NT2/D1 (cell line): ENCODE results near the gene IRAK3.

ENCODE experiments used
- DNase-seq: peaks from one replicate; pipeline ENCODE4 v3.0.0-alpha.2; 2011; ENCODE audit warnings: low read depth, low spot score
- H3K27me3 ChIP-seq: 2 replicates; pipeline ENCODE4 v1.6.0; 2011; ENCODE audit warnings: mild to moderate bottlenecking; ENCODE audit not compliant: insufficient read length, insufficient read depth
- H3K36me3 ChIP-seq: 2 replicates; pipeline ENCODE4 v1.6.1; 2011; ENCODE audit warnings: mild to moderate bottlenecking, low read length, mixed read lengths; ENCODE audit not compliant: insufficient read depth, insufficient read length
- H3K4me1 ChIP-seq: 2 replicates; pipeline ENCODE4 v1.5.1; 2011; ENCODE audit not compliant: insufficient read depth, insufficient read length
- H3K4me3 ChIP-seq: 2 replicates; pipeline ENCODE4 v1.5.1; 2011; ENCODE audit warnings: low read depth; ENCODE audit not compliant: insufficient read length
- H3K9ac ChIP-seq: 2 replicates; pipeline ENCODE4 v1.6.0; 2011; ENCODE audit warnings: low read depth; ENCODE audit not compliant: insufficient read length
- H3K9me3 ChIP-seq: 2 replicates; pipeline ENCODE4 v1.5.1; 2011; ENCODE audit warnings: mild to moderate bottlenecking, low read length; ENCODE audit not compliant: insufficient read depth
- SUZ12 ChIP-seq: IDR thresholded peaks from 2 replicates; pipeline ENCODE4 v1.6.1; 2011; ENCODE audit not compliant: insufficient read length, insufficient read depth; ENCODE audit errors: extremely low read depth
- YY1 ChIP-seq: IDR thresholded peaks from 2 replicates; pipeline ENCODE4 v1.6.1; 2011; ENCODE audit not compliant: insufficient read length, insufficient read depth
- ZNF274 ChIP-seq: IDR thresholded peaks from 2 replicates; pipeline ENCODE4 v1.6.1; 2011; ENCODE audit warnings: mild to moderate bottlenecking, low read depth, low read length

The IRAK3 gene, protein sequence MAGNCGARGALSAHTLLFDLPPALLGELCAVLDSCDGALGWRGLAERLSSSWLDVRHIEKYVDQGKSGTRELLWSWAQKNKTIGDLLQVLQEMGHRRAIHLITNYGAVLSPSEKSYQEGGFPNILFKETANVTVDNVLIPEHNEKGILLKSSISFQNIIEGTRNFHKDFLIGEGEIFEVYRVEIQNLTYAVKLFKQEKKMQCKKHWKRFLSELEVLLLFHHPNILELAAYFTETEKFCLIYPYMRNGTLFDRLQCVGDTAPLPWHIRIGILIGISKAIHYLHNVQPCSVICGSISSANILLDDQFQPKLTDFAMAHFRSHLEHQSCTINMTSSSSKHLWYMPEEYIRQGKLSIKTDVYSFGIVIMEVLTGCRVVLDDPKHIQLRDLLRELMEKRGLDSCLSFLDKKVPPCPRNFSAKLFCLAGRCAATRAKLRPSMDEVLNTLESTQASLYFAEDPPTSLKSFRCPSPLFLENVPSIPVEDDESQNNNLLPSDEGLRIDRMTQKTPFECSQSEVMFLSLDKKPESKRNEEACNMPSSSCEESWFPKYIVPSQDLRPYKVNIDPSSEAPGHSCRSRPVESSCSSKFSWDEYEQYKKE

DNA sequence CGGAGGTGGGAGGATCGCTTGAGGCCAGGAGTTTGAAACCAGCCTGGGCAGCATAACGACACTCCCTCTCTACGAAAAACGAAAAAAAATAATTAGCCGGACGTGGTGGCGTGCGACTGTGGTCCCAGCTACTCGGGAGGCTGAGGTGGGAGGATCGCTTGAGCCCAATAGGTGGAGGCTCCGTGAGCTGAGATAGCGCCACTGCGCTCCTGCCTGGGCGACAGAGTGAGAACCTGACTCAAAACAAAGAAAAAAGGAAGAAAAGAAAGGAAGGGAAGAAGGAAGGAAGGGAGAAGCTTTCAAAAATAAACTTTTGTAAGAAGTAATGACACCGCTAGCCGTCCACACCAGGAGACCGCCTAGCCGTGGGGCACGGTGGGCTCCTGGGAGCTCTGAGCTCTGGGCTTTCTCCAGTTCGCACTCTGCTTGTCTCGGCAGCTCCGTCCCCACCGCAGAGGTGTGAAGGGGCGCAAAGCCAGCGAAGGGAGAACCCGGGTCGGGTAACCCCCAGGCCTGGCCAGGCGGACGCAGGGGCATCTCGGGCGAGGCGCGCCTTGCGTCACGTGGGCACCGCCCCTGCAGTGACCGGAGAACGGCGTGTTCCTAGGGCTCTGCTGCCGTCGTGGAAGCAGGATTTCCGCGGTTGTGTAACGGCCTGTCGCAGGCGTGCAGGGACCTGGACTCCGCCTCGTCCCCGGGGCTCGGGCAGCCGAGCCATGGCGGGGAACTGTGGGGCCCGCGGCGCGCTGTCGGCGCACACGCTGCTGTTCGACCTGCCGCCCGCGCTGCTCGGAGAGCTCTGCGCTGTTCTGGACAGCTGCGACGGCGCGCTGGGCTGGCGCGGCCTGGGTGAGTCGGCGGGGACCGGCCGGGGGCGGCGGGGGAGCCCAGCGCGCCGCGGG lies at the start of gene IRAK3:
Gene IRAK3, plus strand, starts transcription at position 631 of the 902 bp plus-strand sequence. Its CDS starts 86 bp downstream, at position 717.
- no peaks in the 10 kb centered on the region for H3K36me3 ChIP-seq
- no peak for DNase-seq
- TF ChIP-seq ZNF274 (no peak), SUZ12 (no peak), YY1 (no peak)
- peak within 1 kb of the TSS; percentile 68 for H3K4me3 ChIP-seq
- no peaks in the 10 kb centered on the region for H3K9me3 ChIP-seq
- peak within 1 kb of the TSS; percentile 80 for H3K9ac ChIP-seq
- H3K4me1 ChIP-seq = no peaks in the 10 kb centered on the region
- H3K27me3 ChIP-seq = peaks cover 49% of the 10 kb centered on the region

DNA sequence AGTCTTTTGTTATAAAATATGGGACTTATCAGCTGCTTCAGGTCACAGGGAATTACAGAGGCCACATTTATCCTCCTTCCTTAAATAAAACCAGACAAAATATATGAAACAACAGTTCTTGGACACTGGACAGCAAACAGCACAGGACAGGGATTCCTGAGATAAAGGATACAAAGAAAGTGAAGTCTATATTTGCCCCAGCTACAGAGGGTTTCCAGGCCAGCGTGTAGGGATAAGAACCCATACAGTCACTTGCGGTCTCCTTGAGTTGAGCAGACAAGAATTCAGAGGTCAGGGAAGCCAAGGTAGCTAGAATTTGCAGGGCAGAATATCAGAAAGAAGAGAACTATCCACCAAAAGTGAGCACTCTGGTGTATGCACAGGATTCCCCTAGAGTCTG lies 49.7 kb upstream of the IRAK3 start:
- peaks cover 55% of the 10 kb centered on the region for H3K36me3 ChIP-seq
- TF ChIP-seq ZNF274 (no peak), YY1 (no peak), SUZ12 (no peak)
- H3K4me3 ChIP-seq = no peak overlapping the region
- no peaks in the 10 kb centered on the region for H3K27me3 ChIP-seq
- H3K4me1 ChIP-seq = no peaks in the 10 kb centered on the region
- peaks cover 31% of the 10 kb centered on the region for H3K9me3 ChIP-seq
- H3K9ac ChIP-seq = no peak overlapping the region
- no peak for DNase-seq

DNA sequence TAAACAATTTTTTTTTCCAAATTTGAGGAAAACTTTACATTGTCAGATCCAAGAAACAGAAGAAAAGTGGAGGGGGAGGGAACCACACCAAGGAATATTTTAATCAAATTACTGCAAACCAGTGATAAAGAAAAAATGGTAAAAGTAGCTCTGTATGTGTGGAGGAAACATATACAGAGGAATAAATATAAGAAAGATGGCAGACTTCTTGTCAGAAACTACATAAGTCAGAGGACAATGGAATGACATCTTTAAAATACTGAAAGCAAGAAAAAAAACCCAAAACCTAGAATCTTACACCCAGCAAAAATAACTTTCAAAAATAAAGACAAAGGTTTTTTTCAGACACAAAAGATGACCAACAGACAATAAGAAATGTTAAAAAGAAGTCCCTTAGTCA lies 48.3 kb upstream of the IRAK3 start:
- H3K9me3 ChIP-seq = peaks cover 31% of the 10 kb centered on the region
- H3K36me3 ChIP-seq = peaks cover 55% of the 10 kb centered on the region
- no peak for DNase-seq
- H3K27me3 ChIP-seq = no peaks in the 10 kb centered on the region
- H3K9ac ChIP-seq = no peak overlapping the region
- no peaks in the 10 kb centered on the region for H3K4me1 ChIP-seq
- H3K4me3 ChIP-seq = no peak overlapping the region
- no peak for TF ChIP-seq YY1
- TF ChIP-seq ZNF274 = no peak
- no peak for TF ChIP-seq SUZ12

DNA sequence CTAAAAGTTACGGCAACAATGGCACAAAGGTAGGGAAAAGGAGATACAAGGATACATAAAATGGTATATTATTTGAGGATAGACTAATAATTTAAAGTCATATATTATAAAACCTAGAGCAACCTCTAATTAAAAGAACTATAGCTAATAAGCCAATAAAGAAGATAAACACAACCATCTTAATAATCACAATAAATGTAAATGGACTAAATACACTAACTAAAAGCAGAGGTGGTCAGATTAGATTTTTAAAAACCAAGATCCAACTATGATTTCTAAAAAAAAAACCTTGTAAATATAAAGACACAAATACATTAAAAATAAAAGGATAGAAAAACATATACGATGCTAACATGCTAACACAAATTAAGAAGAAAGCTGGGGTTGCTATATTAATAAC lies 47.7 kb upstream of the IRAK3 start:
- H3K9me3 ChIP-seq = peaks cover 31% of the 10 kb centered on the region
- H3K27me3 ChIP-seq = no peaks in the 10 kb centered on the region
- DNase-seq = no peak
- peaks cover 52% of the 10 kb centered on the region for H3K36me3 ChIP-seq
- no peak overlapping the region for H3K4me3 ChIP-seq
- TF ChIP-seq ZNF274 = no peak
- TF ChIP-seq SUZ12 = no peak
- TF ChIP-seq YY1 = no peak
- H3K9ac ChIP-seq = no peak overlapping the region
- no peaks in the 10 kb centered on the region for H3K4me1 ChIP-seq

DNA sequence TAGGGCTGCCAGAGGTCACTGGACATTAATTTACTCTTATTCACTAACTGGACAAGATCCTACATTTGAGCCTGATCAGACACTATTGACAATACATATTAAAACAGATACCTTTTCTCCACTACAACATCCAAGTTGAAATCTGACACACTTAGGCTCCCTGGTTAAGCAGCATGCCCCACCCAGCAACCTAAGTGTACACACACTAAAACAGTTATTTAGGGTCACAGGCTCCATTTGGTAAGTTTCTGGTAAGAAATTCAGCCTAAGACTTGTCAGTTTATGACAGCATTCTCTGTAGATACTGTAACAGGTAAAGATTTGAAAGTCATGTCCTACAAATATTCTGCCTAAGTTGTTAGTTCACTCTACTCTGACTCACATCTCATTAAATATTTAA lies 46.2 kb upstream of the IRAK3 start:
- H3K36me3 ChIP-seq = peaks cover 49% of the 10 kb centered on the region
- TF ChIP-seq YY1 = no peak
- TF ChIP-seq SUZ12 = no peak
- no peak overlapping the region for H3K4me3 ChIP-seq
- H3K27me3 ChIP-seq = no peaks in the 10 kb centered on the region
- H3K9me3 ChIP-seq = peaks cover 31% of the 10 kb centered on the region
- H3K9ac ChIP-seq = no peak overlapping the region
- DNase-seq = no peak
- H3K4me1 ChIP-seq = no peaks in the 10 kb centered on the region

DNA sequence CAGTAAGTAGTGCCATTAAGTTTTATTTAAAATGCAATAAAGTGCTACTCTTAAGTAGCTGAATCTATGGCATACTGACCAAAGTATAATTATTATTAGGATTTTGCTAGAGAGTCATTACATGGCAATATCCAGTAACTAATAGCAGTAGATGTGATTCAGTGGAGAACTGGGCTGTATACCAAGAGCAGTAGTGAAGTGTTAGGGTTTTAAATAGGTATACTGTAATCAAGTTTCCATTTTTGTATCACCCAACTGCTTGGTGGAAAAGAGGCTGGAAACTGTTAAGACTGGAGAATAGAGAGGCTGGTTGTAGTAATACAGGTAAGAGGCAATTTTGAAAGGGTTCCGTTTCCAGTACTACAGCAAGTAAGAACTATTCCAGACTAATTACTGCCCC lies 45.1 kb upstream of the IRAK3 start:
- no peak overlapping the region for H3K4me3 ChIP-seq
- H3K36me3 ChIP-seq = peaks cover 44% of the 10 kb centered on the region
- peaks cover 31% of the 10 kb centered on the region for H3K9me3 ChIP-seq
- DNase-seq = no peak
- H3K4me1 ChIP-seq = no peaks in the 10 kb centered on the region
- H3K9ac ChIP-seq = no peak overlapping the region
- H3K27me3 ChIP-seq = no peaks in the 10 kb centered on the region
- TF ChIP-seq SUZ12 (no peak), YY1 (no peak), ZNF274 (no peak)
